HG02943 (cell line): ENCODE data around the gene MED12.

Experiments used
- ATAC-seq: cut with Tn5 transposase; IDR thresholded peaks from one replicate; pipeline ENCODE4 v1.9.1; 2021; ENCODE audit warnings: mild to moderate bottlenecking, low read depth, moderate library complexity; ENCODE audit not compliant: unreplicated experiment

MED12 gene

DNA sequence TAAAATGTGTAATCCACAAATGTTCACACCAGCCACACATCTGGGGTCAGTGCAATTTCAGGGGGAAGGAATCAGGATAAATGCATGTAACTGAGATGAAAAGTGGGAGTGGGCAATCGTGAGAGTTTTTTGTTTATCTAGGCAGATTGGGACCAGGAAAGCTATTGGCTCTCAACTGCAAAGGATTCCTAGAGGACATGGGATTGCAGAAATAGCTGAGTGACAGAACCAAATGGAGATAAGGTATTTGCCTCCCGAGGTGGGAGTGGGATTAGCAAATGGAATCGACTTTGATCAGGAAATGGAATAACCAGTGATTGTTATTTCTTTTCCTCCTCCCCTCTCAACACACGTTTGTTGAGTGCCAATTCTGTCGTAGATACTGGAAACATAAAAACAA, 65.7 kb downstream of the MED12 start:
- no peak for ATAC-seq

DNA sequence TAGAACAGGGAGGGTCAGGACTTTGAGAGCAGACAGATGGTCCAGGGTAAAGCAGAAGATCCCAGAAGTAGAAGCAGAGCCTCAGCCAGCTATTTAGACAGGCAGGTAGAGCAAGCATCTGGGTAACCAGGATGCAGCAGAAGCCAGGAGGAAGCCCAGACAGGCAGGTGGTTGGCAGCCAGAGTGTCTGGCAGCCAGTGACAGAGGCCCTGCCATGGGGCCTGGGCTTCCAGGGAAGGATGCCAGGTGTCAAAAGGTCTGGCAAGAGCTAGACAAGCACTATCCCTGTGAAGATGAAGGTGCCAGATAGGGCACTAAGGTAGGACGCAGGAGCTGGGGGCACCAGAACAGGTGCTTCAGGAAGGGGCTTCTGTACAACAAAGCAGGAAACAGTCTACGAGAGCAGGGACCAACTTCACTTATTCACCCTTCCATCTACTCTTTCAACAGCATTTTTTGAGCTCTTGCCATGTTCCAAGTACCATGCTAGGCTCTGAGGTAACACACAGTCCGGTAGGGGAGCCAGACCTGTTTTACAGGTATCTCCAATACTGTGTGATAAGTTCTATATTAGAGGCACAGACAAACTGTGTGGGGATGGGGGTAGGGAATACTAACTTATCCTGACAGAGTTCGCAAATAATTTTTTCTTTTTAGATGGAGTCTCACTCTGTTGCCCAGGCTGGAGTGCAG, 66.6 kb downstream of the MED12 start:
- ATAC-seq, result no peak

DNA sequence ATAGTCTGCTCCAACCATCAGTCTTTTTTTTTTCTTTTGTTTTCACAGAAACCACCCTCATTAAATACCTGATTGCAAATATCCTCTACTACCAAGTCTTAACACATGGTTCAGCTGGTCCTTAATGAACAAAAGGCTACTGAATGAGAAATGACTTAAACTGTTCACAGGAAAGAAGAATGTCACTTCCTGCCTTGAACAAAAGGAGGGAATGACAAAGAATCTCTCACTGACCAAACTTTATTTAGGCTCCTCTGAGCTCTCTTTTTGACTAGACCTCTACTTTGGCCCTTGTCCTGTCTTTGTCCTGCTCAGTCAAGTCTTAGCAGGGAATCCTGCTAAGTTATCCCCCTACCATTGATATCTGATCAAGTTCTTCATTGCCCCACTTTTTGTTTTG, 72.9 kb downstream of the MED12 start:
- ATAC-seq, result no peak
